Bone marrow (tissue), 2 donors: ENCODE results near the gene OSR1.

ENCODE experiments used
- DNase-seq, 2 donors: peaks; one replicate each; lab custom pipeline; 2025; lab: John Stamatoyannopoulos, UW

OSR1 gene

DNA sequence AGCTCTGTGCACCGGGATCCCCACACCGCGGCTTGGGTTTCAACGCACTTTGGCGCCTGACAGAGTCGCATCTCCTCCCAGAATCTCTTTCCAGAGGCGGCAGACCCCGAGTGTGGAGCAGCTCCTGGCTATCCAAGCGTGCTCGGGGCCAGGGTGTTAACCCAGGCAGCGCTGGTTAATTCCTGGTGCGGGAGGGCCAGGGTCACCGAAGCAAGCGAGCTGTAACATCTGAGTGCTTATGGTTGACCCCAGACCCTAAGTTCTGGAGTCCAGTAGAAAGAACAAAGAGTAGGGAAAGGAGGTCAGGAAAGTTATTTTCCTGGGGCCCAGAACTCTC is 566 bp upstream of the OSR1 start:
- no peak for DNase-seq

DNA sequence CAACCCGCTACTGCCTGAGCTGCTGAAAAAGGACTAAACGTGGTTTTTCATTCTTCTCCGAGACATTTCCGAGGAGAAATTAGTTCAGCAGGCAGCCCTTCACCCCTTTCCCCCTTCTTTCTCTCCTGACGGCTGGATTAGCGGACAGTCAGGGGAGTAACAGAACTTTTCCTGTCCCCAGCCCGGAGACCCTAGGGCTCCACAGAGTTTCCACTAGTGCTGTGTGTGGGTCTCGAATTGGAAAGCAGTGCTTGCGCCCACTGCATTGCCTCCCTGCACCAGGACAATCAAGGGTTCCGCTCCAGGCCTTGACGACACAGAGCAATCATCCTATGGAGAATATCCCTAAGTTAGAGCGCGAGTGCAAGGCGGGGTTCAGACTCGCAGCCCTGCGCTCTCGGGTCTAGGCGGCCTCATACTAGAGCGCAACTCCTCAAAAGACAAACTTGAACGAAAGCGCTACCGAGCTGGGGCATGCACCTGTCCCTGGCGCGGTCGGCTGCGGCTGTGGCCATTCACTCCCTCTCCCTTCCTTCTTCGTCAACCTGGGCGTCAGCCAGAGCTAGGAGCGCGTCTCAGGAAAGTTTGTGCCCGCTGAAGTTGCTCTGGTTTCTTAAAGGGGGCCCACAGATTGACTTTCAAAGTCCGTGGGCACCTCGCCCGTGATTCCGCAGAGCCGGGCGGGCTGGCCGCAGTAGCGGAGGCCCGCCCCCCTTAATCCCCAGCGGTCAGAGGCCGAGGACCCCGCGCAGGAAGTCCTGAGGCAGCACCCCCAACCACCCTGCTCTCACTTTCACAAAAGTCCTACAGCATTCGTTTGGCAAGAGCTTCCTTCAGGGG is 801 bp downstream of the OSR1 start:
- DNase-seq, result no peak

DNA sequence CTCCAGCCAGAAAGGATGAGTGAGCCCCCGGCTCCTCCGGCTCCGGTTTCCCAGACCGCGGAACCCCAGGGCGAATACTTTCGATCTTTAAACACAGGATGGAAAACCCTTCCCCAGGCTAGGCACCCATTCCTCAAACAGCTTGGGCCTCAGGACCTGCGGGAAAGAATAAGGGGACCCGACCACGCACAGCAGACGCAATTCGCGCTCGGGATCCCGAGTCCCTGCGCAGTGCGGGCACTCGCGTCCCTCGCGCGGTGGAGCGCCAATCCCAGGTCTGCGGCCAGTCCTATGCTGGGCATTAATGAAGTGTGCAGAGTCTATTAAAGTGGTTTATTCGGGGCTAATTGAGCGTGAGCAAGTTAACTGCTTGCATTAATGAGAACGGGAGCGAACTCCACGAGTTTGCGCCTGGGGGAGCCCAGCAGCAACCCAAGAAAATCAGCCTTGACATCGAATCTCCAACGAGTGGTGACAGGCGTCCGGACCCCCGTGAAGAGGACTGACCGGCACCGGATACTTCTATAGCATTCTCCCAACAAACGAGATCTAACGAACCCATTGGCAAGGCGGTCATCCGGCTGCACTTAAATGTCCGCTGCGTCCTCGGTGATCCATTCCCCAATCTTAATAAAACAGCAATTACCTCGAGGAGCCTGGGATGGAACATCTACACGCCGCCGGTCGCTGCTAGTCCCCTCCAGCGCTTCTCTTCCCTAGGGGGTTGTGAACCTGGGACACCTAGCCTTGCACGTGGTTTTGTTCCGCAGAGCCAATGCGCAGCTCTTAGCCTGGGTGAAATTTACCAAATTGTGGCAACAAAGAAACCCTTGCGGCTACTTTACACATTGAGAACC is 1.6 kb downstream of the OSR1 start:
- no peak for DNase-seq

DNA sequence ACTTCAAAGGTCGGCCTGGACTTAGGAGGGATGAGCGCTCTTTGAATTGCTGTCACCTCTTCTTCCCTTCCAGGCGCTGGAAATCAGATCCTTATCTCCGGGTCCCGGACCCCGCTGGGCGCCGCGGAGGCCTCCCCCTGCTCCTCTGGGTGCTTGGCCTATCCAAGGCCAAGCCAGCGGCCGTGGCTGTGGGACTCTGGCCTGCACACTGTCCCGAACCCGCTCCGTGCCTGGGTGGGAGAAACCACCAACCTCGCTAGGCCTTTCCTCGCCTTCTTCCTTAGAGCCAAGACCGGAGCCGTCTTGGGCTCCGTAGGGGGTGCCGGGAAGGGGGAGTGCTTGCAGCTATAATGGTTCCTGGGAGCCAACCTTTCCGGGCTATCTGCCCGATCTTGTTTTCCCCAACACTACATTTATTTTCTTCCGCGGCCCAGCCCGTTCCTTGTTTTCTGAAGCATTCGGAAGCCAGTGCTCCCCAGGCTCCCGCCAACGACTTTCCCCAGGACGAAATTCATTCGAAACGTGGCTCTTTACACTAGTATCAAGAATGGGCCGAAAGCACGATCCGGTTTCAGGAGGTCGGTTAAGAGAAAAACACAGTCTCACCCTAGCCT is 2.4 kb downstream of the OSR1 start:
- no peak for DNase-seq

DNA sequence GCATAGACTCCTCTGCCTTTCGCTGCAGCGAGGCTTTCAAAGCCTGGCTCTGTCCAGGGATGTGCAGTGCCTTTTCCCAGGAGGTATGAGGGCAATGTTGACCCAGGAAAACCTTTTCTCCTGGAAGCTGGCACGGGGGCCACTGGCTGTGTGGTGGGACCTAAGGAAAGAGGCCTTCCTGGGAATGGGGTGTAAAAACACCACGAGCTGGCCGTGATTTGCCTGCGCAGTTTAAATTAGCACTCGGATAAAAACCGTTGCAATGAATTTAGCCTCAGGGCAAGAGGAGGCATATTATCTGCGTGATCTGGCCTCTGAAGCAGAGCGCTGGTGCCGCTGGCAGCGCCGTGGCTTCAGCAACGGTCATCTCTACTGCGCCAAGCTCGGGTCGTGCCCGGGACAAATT is 3.0 kb downstream of the OSR1 start:
- DNase-seq, result no peak

DNA sequence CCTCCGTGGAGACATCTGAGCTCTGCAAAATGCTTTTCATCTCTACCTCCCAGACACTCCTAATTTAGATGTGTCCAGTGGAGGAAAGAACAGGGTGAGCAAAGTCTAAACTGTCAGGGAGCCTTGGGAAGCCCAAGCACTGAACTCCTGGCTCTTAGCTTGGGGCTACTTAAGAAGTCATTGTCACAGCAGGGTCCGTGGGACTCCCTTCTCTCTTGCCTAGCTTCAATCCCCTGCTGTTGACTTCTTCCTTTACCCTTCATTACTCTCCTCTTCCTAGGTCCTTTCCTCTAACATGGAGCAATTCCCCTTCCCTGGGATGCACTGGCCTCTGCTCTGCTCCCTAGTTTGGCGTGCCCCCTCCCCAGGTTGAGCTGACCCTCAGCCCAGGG is 3.4 kb downstream of the OSR1 start:
- DNase-seq, result no peak

DNA sequence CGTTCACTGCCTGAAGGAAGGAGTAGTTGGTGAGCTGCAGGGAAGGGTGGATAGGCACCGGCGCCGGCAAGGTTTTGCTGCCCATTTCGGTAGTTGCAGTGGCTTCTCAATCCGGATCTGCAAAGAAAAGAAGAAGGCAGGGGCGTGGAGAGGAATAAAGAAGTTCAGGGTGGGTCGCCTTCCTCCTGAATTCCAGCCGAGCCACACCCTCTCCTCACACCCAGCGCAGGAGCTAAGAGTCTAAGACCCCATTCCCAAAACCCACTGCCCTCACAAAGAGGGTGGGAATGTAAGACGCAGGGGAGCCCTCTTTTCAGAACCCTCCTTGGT is 4.7 kb downstream of the OSR1 start:
- no peak for DNase-seq

DNA sequence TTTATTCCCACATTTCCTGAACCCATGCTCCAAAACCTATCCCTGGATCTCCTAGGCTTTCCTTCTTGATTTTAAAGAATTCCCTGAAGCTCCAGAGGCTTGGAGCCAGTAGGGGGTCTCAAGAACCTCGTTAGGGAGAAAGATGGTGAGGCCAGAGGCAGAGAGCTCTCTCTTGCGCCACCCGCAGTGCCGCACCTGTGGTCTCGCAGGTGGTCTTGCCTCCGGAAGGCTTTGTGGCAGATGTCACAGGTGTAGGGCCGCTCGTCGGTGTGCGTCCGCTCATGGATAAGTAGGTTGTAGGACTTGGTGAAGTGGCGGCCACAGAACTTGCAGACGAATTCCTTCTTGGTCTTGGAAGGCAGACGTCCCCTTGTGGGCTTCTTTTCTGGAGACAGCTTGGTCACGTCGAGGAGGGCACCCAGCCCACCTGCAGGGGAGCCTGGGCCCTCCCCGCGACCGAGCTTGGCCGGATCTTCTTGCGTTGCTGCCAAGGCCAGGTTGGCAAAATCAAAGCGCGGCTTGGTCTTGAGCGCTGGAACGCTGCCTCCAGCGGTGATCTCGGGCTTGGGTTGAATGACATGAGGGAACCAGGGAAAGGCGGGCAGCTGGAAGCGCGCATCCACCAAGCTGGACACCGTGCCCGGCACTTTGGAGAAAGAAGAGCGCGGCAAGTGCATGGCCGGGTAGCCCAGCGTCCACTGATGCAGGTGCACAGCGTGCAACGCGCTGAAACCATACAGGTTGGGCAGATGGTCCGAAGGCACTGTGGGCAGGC is 5.3 kb downstream of the OSR1 start:
- no peak for DNase-seq

DNA sequence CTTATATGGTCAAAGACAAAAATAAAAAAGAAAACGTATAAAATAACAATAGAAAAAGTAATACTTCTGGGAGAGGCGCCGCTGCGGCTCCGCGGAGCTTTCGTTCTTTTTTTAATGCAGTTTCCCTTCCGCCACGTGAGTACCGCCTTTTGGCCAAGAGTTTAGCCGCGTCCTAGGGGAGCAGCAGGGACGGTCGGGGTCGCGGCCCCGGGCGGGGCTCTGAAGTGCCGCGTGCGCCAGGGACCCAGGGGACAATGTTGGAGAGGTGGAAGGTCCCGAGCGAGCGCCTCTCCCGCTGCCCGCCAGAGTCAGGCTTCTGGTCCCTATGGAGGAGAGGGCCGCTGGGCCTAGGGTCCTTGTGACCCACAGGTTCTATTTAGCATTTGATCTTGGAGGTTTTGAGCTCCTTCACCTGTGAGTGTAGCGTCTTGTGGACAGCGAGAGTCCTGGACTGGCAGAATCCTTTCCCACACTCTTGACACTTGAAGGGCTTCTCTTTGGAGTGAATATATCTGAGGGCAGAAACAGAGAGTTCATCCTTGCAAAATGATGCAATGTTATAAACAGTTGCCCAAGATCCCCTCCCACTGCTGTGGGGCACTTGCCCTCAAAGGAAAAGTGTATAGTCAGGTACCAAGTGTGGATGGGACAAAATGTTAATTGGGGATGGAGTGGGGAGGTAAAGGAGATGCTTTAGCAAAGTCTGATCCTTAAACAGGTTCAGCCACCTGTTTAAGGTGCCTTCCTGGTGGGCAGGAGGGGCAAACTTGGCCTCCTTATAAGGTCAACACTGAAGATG is 6.3 kb downstream of the OSR1 start:
- no peak for DNase-seq

DNA sequence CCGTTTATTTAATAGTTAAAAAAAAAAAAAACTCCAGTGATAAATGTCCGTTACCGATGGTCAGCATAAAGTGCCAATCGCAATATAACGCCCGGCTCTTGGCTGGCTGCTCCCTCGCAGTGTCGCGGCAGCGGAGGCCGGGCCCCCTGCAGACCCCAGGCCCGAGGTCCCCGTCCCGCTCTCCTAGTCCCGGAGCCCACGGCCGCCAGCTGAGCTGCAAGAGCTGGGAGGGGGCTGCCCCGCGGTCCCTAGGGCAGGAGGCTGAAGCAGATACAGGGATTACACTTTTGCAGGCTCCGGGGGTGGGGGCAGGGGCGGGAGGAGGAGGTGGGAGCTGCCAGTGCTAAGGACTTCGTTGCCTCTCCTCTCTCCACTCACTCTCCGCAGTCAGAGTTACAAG is 6.9 kb downstream of the OSR1 start:
- no peak for DNase-seq

DNA sequence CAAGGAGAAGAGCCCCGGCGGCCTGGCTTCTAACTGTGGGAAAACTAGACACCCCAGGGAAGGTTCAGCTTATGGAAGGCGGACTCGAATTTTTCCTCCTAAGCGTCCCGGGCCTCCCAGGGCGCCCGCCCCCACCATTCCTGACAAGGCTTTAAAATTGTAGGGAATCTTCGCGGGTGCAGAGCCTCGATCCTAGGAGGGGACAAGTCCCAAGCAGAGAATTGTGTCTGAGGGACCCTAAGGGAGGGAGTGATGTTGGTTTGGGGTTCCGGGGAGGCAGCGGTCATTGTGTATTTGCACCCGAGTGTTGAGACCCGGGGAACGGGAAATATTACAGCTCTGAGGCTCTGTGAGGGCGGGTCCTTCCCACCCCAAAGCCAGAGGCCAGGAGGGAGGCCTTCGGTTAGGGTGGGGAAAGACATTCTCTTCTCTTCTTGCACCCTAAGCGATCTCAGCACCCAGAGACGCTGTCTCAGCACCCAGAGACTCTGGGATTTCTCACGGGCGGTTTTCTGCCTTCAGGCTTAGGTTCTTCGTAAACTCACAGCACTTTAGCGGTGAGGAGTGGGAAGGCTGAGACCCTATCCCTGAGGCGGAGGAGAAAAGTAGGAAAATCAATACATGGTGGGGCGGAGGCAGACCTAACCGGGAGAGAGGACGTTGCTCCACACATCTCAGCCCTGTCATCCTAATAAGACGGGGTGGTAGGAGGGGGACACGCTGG is 7.6 kb downstream of the OSR1 start:
- DNase-seq, result no peak

DNA sequence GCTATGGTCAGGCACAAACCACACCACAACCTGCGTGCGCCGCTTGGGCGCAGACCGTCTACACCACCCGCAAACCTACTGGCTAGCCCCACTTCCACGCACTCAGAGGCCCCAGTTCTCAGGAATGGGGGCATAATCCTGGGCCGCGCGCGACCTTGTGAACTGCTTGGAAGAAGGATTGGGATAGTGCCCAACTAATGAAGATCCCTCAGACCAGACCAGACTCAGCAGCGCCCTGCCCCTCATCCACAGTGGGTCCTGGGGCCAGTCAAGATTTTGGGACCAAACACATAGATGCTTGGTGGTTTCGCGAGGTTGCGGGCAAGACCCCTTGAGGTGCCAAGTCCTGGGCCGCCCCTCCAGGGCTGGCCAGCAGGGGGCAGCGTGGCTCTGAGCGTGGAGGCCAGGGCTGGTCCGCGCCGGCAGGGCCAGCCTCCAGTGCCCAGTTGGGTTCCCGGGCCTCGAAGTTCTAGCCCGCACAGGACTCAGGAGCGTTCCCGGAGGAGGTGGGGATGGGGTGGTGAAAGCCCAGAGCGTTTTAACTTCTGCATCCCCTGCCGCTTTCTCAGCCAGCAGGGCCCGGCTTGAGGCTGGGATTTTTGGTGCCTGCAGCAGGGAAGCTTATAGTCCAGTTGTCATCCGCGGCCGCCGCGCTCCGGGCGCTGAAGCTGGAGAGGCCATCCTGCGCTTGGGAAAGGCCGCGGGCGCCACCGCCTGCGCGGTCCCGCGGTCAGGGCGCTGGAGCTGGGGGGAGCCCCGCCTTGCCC is 8.3 kb downstream of the OSR1 start:
- DNase-seq, result no peak

DNA sequence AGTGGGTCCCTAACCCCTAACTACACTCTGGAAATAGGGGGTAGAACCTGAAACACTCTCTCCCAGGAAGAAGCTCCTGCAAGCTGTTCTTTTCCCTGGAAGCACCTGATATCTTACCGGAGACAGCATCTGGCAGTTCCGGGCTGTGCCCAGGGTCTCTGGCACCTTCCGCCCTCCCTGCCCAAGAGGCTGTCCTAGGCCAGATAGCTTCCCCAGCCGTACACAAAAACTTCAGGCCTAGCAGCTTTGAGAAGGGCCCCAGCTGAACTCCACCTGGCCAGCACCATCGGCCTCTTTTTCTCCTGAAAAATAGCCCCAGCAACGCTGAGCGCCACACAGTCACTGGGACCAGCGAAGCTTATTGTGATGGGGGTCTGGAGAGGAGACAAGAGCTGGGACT is 9.7 kb downstream of the OSR1 start:
- DNase-seq, result no peak

DNA sequence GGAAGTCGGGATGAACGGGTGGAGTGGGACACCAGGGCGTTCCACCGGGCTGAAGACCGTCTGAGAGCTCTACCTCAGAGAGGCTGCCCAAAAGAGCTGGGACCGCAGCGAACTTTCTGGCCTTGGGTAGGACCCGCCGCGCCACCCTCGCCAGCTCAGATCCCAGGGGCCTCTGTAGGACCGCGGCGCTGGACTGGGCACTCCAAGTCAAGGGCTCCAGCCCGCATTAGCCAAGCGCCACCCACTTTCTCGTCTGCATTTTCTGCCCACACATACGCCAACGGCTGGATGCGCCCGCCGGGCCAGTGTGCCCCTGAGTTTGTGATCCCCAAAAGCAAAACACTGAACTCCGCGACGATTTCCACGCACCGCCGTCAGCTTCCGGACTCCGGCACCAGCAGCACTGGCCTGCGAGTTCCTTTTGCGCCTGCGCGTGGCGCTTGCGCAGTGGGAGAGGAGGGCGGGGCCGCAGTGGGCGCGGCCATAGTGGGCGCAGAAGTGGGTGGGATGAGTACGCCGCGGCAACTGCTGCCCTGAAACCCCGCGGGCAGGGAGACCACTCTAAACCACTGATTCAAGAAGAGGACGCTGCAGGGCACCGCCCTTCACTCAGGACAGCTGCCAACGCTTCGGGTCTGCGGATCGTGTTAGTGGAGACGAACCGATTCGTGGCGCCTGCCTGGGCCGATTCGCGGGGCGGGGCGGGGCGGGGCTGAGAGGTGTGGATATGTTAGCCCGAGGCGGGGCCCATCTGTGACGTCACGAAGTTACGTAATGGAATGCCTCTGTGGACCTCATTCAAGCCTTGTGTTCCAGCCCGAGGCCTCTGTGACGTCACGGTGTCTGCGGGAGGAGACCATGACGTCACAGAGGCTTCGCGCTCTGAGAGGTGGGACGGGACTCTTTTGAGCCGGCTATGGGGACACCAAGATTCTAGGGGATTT is 10.5 kb downstream of the OSR1 start:
- peak; percentile 91 to 100 for DNase-seq

DNA sequence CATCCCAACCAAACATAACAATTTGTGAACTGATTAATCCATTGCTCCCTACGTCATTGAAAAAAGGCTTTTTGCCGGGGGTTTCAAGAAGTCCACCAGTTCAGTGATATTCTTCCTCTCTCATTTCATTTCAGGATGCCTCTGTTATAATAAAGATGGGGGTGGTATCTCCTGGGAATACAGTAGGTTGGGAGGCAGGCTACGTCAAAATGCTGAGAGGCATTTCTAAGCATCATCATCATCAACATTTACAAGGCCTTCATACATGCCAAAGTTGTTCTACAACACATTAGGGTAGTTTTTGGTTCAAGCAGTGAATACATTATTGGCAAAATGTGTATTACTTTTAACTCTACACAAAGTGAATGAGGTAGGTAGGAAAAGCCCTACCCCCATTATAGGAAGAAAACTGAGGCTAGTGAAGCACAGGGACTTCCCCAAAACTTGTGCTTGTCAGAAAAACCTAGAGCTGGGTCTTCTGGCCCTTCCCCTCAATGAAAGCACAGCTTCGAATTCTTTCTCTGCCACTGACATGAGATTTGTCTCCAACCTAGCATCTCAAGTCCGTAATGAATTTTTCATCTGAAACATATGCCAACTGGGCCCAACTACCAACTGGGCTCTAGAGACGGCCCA is 11.3 kb downstream of the OSR1 start:
- no peak for DNase-seq

DNA sequence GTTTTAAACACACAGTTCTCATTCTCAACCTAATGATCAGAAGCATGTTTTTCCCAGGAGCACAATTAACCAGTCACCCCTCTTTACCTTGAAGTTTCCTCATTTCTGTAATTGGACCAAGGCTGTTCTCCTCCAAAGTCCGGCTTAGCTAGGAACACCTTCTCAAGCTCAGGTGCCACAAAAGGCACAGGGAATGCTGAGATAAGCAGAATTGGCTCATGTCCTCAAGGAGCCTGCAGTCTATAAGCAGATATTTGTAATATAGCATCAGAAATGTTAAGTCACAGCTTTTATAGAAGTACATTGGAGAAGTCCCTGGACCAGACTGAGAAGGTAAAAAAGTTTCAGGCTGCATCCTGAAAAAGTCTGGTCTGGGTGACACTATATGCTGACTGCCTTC is 20.7 kb downstream of the OSR1 start:
- DNase-seq, result no peak

DNA sequence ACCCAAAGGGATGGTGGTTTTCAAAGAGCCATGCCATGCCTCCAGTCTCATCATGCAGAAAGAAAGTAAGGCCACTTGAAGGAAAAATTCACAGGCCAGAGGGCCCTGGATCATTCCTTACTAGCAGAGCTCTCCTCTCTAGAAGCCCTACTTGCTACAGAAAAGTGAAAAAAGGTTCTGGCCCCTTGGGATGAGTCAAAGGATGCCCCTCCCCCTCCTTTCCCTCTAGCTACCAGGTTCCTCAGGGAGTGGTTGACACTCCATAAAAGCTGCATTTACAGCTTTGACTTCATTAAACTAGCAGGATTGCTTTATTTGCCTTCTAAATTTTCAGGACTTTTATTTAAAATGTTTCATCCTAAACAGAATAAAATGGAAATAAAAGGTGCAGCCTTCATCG is 21.2 kb downstream of the OSR1 start:
- DNase-seq, result no peak

DNA sequence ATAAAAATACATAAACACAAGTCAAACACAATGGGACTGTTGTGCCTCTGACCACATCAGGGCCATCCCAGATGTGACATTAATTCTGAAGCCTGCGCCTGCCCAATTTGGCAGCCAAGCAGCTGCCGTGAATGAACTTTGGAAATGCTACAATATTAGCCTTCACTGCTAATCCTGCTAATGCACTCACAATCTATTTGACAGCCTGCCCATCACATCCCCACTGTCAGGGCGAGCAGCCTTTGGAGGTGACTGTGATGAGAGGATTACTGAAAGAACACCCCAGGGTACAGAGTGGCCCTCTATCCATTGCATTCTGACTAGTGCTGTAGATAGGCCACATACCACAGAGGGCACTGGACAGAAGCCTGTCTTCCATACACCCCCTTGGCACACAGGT is 21.6 kb downstream of the OSR1 start:
- no peak for DNase-seq

DNA sequence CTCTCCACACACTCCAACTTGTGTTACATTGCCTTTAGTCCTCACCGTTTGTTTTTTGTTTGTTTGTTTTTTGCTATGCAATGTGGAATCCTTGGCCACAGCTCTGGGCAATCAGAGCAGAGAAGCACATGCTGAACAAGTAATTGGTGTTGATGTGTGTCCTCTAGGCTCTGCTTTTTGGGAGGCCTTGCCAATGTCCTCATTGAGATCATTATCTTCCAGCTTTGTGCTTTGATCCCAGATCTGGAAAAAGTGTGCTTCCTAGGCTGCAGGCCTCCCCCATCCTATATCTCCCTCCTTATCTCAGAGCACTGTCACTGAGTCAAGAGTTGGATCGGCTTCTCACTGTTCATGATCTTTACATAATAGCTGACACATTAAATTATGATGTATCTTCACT is 25.9 kb downstream of the OSR1 start:
- DNase-seq, result no peak
